ENCODE data around the gene ODAD4. TPM values are rescaled to one million over a fixed set of nuclear protein-coding genes. Genes with fewer than 3 reads are reported as not detected.

ODAD4 gene
- total RNA-seq, 6 experiments from 2014 or later: 0.74 to 1.8 (median 0.97) TPM

- Mint-ChIP-seq H3K36me3 (ENCODE audit: low read depth) (peaks cover 29% of the 10 kb centered on the region), H3K4me1 (ENCODE audit: low read depth) (peaks cover 30% of the 10 kb centered on the region), H3K27me3 (ENCODE audit: insufficient read depth) (peaks cover 14% of the 10 kb centered on the region), H3K27ac (peak overlapping the region; percentile 52), H3K9me3 (no peaks in the 10 kb centered on the region), H3K4me3 (no peak overlapping the region; the same call in 1 of the 2 replicates)
- no peak for TF ChIP-seq CTCF (IDR thresholded peaks at IDR 0.05)
- DNase-seq: no peak
Measured at GRCh38 chr17:41971721-41972523, 41.5 kb downstream of the ODAD4 start.

- TF ChIP-seq CTCF (IDR thresholded peaks at IDR 0.05): no peak
- DNase-seq: no peak
- Mint-ChIP-seq H3K4me1 (ENCODE audit: low read depth) (peaks cover 32% of the 10 kb centered on the region), H3K27me3 (ENCODE audit: insufficient read depth) (peaks cover 12% of the 10 kb centered on the region), H3K27ac (peak overlapping the region; percentile 52), H3K4me3 (no peak overlapping the region; the same call in 1 of the 2 replicates), H3K36me3 (ENCODE audit: low read depth) (peaks cover 30% of the 10 kb centered on the region), H3K9me3 (no peaks in the 10 kb centered on the region)
Measured at GRCh38 chr17:41972571-41973407, 42.4 kb downstream of the ODAD4 start.

GRCh38 chr17:41973408-41973811 is 43.0 kb downstream of the ODAD4 start:
- Mint-ChIP-seq H3K27ac (peak overlapping the region; percentile 16; the same call in 1 of the 2 replicates), H3K27me3 (ENCODE audit: insufficient read depth) (peaks cover 7% of the 10 kb centered on the region), H3K36me3 (ENCODE audit: low read depth) (peaks cover 31% of the 10 kb centered on the region; the same call in 1 of the 2 replicates), H3K9me3 (no peaks in the 10 kb centered on the region), H3K4me1 (ENCODE audit: low read depth) (peaks cover 27% of the 10 kb centered on the region), H3K4me3 (no peak overlapping the region)
- no peak for TF ChIP-seq CTCF (IDR thresholded peaks at IDR 0.05)
- DNase-seq: no peak

GRCh38 chr17:41974031-41974430 is 43.6 kb downstream of the ODAD4 start:
- H3K27me3 Mint-ChIP-seq (ENCODE audit: insufficient read depth): peaks cover 7% of the 10 kb centered on the region
- no peak for TF ChIP-seq CTCF (IDR thresholded peaks at IDR 0.05)
- H3K9me3 Mint-ChIP-seq: no peaks in the 10 kb centered on the region
- peaks cover 27% of the 10 kb centered on the region for H3K4me1 Mint-ChIP-seq (ENCODE audit: low read depth)
- H3K27ac Mint-ChIP-seq: peak overlapping the region; percentile 16; the same call in 1 of the 2 replicates
- H3K36me3 Mint-ChIP-seq (ENCODE audit: low read depth): peaks cover 32% of the 10 kb centered on the region; the same call in 1 of the 2 replicates
- no peak for DNase-seq
- H3K4me3 Mint-ChIP-seq: no peak overlapping the region

- TF ChIP-seq CTCF (IDR thresholded peaks at IDR 0.05): no peak
- Mint-ChIP-seq H3K27ac (no peak overlapping the region; the same call in 1 of the 2 replicates), H3K27me3 (ENCODE audit: insufficient read depth) (peaks cover 7% of the 10 kb centered on the region)
Measured at GRCh38 chr17:41974658-41975057, 44.2 kb downstream of the ODAD4 start.

More at GRCh38 chr17:41974658-41975057, 44.2 kb downstream of the ODAD4 start:
- H3K4me1 Mint-ChIP-seq (ENCODE audit: low read depth): peaks cover 27% of the 10 kb centered on the region
- H3K4me3 Mint-ChIP-seq: no peak overlapping the region
- DNase-seq: no peak
- peaks cover 29% of the 10 kb centered on the region; the same call in 1 of the 2 replicates for H3K36me3 Mint-ChIP-seq (ENCODE audit: low read depth)
- H3K9me3 Mint-ChIP-seq: no peaks in the 10 kb centered on the region

All from HFFc6 (cell line).